GM19467 (cell line): ENCODE data around the gene IGF2BP3.

ENCODE experiments used
- ATAC-seq: cut with Tn5 transposase; IDR thresholded peaks from one replicate; pipeline ENCODE4 v1.9.1; 2021; ENCODE audit warnings: mild to moderate bottlenecking, moderate library complexity; ENCODE audit not compliant: unreplicated experiment

IGF2BP3 gene

GRCh38 chr7:23380961-23381360 is 89.3 kb downstream of the IGF2BP3 start:
- ATAC-seq = no peak

- ATAC-seq = no peak
Observed at GRCh38 chr7:23380556-23380955, 89.7 kb downstream of the IGF2BP3 start.

GRCh38 chr7:23378996-23379395 is 91.3 kb downstream of the IGF2BP3 start:
- no peak for ATAC-seq

GRCh38 chr7:23377134-23377533 is 93.2 kb downstream of the IGF2BP3 start:
- no peak for ATAC-seq

- ATAC-seq = peak; percentile 64
Observed at GRCh38 chr7:23373151-23374004, 96.9 kb downstream of the IGF2BP3 start.

GRCh38 chr7:23372611-23373010 is 97.7 kb downstream of the IGF2BP3 start:
- no peak for ATAC-seq

- no peak for ATAC-seq
Observed at GRCh38 chr7:23371654-23372053, 98.6 kb downstream of the IGF2BP3 start.

- ATAC-seq = no peak
Observed at GRCh38 chr7:23369695-23370404, 100.4 kb downstream of the IGF2BP3 start.

- no peak for ATAC-seq
Observed at GRCh38 chr7:23369100-23369499, 101.2 kb downstream of the IGF2BP3 start.

GRCh38 chr7:23358152-23358674 is 112.1 kb downstream of the IGF2BP3 start:
- no peak for ATAC-seq

GRCh38 chr7:23357190-23358093 is 112.8 kb downstream of the IGF2BP3 start:
- no peak for ATAC-seq

GRCh38 chr7:23356726-23357125 is 113.6 kb downstream of the IGF2BP3 start:
- no peak for ATAC-seq

- ATAC-seq = no peak
Observed at GRCh38 chr7:23356168-23356567, 114.1 kb downstream of the IGF2BP3 start.

GRCh38 chr7:23353172-23353571 is 117.1 kb downstream of the IGF2BP3 start:
- no peak for ATAC-seq

GRCh38 chr7:23350466-23350865 is 119.8 kb downstream of the IGF2BP3 start:
- ATAC-seq = no peak

- no peak for ATAC-seq
Observed at GRCh38 chr7:23349484-23350157, 120.7 kb downstream of the IGF2BP3 start.

- ATAC-seq = no peak
Observed at GRCh38 chr7:23347682-23348180, 122.6 kb downstream of the IGF2BP3 start.

- ATAC-seq = no peak
Observed at GRCh38 chr7:23347033-23347681, 123.1 kb downstream of the IGF2BP3 start.

GRCh38 chr7:23346316-23346715 is 124.0 kb downstream of the IGF2BP3 start:
- no peak for ATAC-seq

- ATAC-seq = no peak
Observed at GRCh38 chr7:23345601-23346000, 124.7 kb downstream of the IGF2BP3 start.
